IMR-90 (cell line): Measurements from ENCODE around the gene RPS6KA2. TPM values are rescaled to one million over a fixed set of nuclear protein-coding genes. Genes with fewer than 3 reads are reported as not detected.

Experiments
- ELK1 ChIP-seq: fragments of 150-350 bp; IDR thresholded peaks from 2 replicates; pipeline ENCODE4 v1.6.1; 2016; ENCODE audit warnings: low read depth, mild to moderate bottlenecking, low read length, moderate library complexity, borderline replicate concordance
- polyA plus RNA-seq, 3 experiments: library from polyadenylated mRNA; depleted of rRNA; stranded (reverse); fragments of >200 nt; gene quantifications; 2 replicates each; pipeline ENCODE4 v1.2.3, GENCODE V29; 2012; ENCODE audit warnings: low replicate concordance in 1 of 3
- total RNA-seq: library from RNA; depleted of rRNA; stranded (reverse); fragments of >200 nt; gene quantifications from 2 replicates; pipeline ENCODE4 v1.2.3, GENCODE V29; 2012

Gene RPS6KA2
- total and polyA plus RNA-seq, 2 of the 4 experiments (the other 2 are of a cell fraction) = 26.9 to 31.3 TPM

DNA sequence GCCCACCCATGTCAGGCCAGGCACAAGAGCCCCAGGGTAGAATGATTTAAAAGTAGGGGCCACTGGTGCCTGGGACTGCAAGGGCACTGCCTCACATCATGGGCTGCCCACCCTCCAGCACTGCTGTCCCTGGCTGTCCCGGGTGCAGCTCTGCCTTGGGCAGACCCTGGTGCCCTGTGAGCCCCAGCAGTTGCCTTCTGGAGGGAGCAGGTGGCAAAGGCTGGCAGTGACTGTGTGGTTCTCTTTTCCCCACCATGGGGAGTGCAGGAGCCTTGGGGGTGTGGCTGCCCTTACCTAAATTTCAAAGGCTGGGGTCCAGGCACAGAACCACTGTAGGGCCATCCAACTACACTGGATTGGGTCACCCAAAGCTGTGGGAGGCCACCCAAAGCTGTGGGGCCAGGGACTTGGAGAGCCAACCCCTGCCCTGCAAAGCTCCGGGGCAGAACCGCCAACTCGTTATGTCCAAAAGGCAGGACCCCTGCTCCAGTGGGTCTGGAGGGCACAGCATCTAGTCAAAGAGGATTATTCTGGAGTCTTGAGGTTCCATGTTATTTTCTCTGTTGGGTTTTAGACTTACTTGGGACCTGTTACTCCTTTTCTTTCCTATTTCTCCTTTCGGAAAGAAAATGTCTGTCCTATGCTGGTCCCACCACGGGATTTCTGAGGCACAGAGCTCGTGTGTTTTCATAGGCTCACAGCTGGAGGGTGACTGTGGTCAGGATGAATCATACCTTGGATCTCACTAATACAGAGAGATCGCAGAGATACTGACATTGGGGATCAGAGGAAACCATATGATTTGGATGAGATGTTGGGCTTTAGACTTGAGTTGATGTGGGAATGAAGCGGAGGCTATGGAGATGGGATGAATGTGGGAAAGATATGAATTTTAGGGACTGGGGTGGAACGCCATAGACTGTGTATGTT lies 105.9 kb downstream of the RPS6KA2 start (continued):
- TF ChIP-seq ELK1 = no peak
